HG02852 (cell line): ENCODE measurements around the gene HSD3B1.
A peak's percentile ranks its signal among the peaks of the same experiment; 100 is the strongest.
"Not testable (repeated sequence)": the region's sequence is repeated elsewhere in the genome, so short reads cannot be mapped to it uniquely, and the experiment has no call there.

Experiments
- ATAC-seq: cut with Tn5 transposase; IDR thresholded peaks from one replicate; pipeline ENCODE4 v1.9.1; 2021; ENCODE audit warnings: mild to moderate bottlenecking, moderate library complexity; ENCODE audit not compliant: unreplicated experiment

The HSD3B1 gene

DNA sequence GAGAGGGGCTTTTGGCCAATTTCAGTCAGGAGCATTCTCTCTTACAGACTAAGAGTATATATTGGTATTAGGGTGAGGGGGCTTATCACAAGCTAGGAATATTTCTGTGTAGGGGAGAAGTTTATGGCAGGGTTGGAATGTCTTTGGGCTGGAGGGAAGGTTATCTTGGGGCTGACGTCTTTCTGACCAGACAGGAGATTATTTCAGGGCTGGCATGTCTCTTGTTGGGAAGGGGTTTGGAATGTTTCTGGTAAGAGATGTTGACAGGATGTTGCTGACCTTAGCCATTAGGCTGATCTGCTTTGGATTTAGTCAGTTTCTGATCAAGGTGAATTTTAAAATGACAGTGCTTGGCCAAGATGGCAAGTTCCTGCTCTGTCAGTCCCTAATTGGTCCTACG is 17.8 kb upstream of the HSD3B1 start:
- no peak for ATAC-seq

- no peak for ATAC-seq
Measured at GRCh38 chr1:119490925-119491324, 16.1 kb upstream of the HSD3B1 start.

- no peak for ATAC-seq
Measured at GRCh38 chr1:119492763-119493162, 14.2 kb upstream of the HSD3B1 start.

GRCh38 chr1:119504831-119505230 is 2.2 kb upstream of the HSD3B1 start:
- ATAC-seq, result no peak

DNA sequence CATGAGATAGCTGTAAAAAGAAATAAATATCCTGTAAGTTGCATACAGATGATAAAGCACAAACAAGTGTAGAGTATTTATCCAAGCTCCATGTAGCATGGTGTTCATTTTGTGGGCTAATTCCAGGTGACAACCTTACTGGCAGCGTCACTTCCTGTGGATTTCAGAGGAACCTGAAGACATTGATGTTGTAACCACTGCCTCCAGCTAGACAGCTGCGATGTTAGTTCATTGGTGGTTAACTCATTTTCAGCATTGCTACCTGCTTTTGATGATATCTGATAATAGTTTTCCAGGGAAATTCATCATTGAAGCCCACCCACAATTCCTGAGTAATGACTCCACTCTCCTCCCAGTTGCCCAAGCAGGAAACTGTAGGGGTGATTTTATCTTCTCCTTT is 3.0 kb downstream of the HSD3B1 start:
- ATAC-seq, result no peak

GRCh38 chr1:119515221-119515620 is 8.2 kb downstream of the HSD3B1 start:
- ATAC-seq, result no peak

DNA sequence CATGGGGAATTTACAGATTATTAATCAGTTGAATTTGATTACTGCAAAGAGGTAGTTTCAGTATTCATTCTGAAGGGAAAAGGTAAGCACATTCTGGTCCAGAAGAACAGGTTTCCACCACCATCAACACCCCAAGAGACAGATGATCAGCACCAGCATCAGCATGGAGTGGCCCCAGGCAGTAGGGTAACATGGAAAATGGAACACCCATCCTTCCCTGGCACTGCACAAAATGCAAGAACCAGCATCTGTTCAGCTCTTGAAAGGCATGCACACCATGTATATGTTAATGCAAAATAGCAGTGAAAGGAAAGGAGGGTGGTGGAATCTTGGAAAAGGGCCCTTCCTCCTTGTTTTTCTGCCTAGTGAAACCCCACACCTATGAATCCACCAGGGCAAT is 9.2 kb downstream of the HSD3B1 start:
- ATAC-seq, result no peak

DNA sequence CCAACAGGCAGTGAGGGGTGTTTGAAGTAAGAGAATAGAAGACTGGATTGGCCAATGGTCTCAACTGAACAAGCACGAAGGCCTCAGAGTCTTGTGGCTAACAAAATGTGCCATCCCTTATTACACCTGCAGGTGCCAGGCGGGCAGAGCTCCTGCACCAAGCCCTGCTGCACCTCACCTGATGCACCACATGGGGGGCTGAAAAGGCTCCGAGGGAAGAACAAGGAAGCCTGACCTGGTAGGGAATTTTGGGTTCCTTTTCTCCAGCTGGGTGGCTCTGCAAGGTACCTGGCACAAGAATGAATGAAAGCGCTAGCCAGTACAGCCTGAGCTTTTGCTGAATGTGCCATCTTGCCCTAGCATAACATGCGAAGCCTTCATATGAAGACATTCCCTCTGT is 9.7 kb downstream of the HSD3B1 start:
- no peak for ATAC-seq

DNA sequence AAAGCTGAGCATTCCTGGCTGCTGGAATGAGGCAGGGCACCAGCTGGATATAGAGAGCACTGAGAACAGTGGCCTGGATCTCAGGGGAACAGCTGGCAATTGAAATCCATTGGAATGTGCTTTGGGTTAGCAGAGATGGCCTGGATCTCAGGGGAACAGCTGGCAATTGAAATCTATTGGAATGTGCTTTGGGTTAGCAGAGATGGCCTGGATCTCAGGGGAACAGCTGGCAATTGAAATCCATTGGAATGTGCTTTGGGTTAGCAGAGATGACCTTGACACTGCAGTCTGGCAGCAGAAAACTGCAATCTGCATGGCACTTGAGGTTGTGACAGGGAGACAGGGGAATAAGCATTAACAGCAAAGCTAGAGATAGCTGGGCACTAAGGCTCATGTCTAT is 10.7 kb downstream of the HSD3B1 start:
- not testable (repeated sequence) for ATAC-seq

- ATAC-seq, result no peak
Measured at GRCh38 chr1:119531606-119532323, 24.8 kb downstream of the HSD3B1 start.

DNA sequence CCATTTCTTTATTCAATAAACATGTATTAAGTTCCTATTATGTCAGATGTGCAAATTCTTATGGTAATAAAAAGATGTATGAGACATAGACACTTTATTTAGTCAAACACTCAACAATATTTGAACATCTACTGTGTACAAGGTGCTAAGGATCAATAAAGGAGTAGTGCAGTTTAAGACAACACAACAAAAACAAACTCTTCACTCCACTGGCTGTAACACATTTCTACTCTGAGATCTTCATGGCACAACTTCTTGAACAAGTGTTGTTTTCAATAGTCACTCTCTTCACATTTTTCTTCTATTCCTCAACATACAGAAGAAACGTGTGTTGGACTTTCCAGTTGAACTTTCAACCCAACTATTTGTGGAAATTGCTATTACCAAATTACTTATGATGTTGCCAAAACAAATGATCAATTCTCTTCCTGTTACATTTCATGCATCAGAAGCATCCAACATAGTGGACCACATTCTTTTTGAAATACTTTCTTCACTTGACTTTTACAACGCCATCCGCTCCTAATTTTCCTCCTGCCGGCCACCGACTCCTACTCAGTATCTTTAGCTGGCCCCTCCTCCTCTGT is 25.4 kb downstream of the HSD3B1 start:
- no peak for ATAC-seq

DNA sequence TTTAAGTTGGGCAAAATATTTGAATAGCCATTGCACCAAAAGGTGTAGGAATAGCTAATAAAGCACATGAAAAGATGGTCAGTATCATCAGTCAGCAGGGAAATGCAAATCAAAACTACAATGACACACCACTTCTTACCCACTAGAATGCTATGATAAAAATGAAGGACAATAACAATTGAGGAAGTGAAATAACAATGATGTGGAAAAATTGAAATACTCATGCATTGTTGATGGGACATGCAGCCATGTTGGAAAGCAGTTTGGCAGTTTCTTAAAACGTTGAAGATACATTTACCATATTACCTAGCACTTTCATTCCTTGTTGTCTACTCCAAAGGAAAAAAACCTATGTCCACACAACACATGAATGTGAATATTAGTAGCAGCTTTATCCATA is 28.4 kb downstream of the HSD3B1 start:
- no peak for ATAC-seq

GRCh38 chr1:119537966-119538365 is 31.0 kb downstream of the HSD3B1 start:
- no peak for ATAC-seq

- ATAC-seq, result no peak
Measured at GRCh38 chr1:119539636-119540035, 32.6 kb downstream of the HSD3B1 start.

DNA sequence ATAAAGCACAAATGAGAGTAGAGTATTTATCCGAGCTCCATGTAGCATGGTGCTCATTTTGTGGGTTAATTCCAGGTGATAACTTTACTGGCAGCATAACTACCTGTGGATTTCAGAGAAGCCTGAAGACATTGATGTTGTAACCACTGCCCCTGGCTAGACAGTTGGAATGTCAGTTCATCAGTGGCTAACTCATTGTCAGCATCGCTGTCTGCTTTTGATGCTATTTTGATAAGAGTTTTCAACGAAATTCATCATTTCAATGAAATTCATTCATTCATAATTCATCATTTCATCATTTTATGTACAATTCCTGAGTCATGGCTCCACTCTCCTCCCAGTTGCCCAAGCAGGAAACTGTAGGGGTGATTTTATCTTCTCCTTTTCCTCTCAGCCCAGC is 34.4 kb downstream of the HSD3B1 start:
- no peak for ATAC-seq

- ATAC-seq, result no peak
Measured at GRCh38 chr1:119542492-119542946, 35.5 kb downstream of the HSD3B1 start.

- ATAC-seq, result no peak
Measured at GRCh38 chr1:119544165-119544762, 37.3 kb downstream of the HSD3B1 start.

DNA sequence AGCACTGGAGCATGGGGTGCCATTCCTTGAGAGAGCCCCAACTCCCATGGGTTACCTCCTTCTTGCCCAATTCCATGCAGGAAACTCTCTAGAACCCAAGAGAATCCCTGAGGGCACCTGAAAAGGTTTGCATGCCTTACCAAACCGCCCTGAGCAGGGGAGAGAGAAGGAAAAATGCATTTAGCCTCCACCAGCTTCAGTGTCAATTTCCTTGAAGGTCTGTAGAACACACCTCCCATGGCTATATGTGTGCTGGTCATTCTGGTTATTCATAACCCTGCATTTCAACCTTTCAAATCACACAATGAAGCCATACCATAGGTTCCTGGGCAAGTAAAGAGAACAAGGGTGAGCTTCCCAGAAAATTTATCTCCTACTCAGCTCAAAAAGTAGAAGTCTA is 39.6 kb downstream of the HSD3B1 start:
- ATAC-seq, result no peak

- ATAC-seq, result no peak
Measured at GRCh38 chr1:119547306-119547705, 40.3 kb downstream of the HSD3B1 start.

- no peak for ATAC-seq
Measured at GRCh38 chr1:119547805-119548204, 40.8 kb downstream of the HSD3B1 start.

DNA sequence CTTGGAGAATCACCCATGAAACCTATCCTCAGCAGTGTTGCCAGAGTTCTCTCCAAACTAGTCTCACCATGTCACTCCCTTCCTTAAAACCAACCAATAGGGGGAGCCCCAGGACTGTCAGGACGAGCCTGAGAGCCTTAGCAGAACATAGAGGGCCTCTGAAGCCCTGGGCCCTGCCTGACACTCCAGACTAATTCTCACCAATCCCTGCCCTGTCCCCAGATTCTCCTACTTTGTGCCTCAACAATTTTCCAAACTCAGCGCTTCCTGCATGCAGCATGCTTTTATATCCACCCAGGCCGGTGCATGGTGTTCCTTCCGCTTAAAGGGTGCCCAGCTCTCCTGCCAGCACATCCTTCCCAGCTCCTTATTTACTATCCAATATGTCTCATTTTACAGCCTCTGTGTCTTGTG is 42.7 kb downstream of the HSD3B1 start:
- ATAC-seq, result peak; percentile 81

- no peak for ATAC-seq
Measured at GRCh38 chr1:119550381-119550780, 43.4 kb downstream of the HSD3B1 start.
